RWPE2 (cell line): ENCODE results near the gene RAI1.

Source experiments
- ATAC-seq: fragments of 200-7000 bp; cut with Tn5 transposase; 3 replicates; pipeline ENCODE4 v1.9.1; 2021; ENCODE audit warnings: low read depth
- DNase-seq: peaks from one replicate; pipeline ENCODE4 v3.0.0-alpha.2; 2020; ENCODE audit warnings: low spot score
- H3K27ac ChIP-seq: fragments of 450-650 bp; 2 replicates; pipeline ENCODE4 v1.5.1; 2017; ENCODE audit warnings: mild to moderate bottlenecking; ENCODE audit not compliant: poor library complexity, severe bottlenecking
- H3K27me3 ChIP-seq: fragments of 250-450 bp; sonication (Bioruptor Pico); 2 replicates; pipeline ENCODE4 v1.5.1; 2021; ENCODE audit warnings: mild to moderate bottlenecking, moderate library complexity; ENCODE audit not compliant: insufficient read depth, poor library complexity, severe bottlenecking
- H3K36me3 ChIP-seq: fragments of 250-450 bp; sonication (Bioruptor Pico); 2 replicates; pipeline ENCODE4 v1.5.1; 2020; ENCODE audit warnings: low read depth, mild to moderate bottlenecking, moderate library complexity
- H3K4me1 ChIP-seq: fragments of 250-450 bp; sonication (Bioruptor Pico); 2 replicates; pipeline ENCODE4 v1.5.1; 2021; ENCODE audit warnings: mild to moderate bottlenecking, moderate library complexity; ENCODE audit not compliant: insufficient read depth, poor library complexity, severe bottlenecking
- H3K4me3 ChIP-seq: fragments of 250-450 bp; sonication (Bioruptor Pico); 2 replicates; pipeline ENCODE4 v1.5.1; 2021; ENCODE audit warnings: mild to moderate bottlenecking, moderate library complexity; ENCODE audit not compliant: severe bottlenecking
- H3K9me3 ChIP-seq: fragments of 250-450 bp; sonication (Bioruptor Pico); 2 replicates; pipeline ENCODE4 v1.5.1; 2021; ENCODE audit warnings: mild to moderate bottlenecking, moderate library complexity; ENCODE audit not compliant: severe bottlenecking
- TF ChIP-seq, protein P1 (sequence below): fragments of 450-650 bp; IDR thresholded peaks from one replicate; pipeline ENCODE4 v1.5.1; 2017; ENCODE audit warnings: mild to moderate bottlenecking, moderate library complexity; ENCODE audit not compliant: poor library complexity, severe bottlenecking

Gene RAI1

GRCh38 chr17:17789828-17790636 lies 108.8 kb downstream of the RAI1 start:
- ATAC-seq = no peak
- Histone ChIP-seq H3K36me3 (peaks cover 22% of the 10 kb centered on the region), H3K27me3 (no peaks in the 10 kb centered on the region), H3K27ac (no peak overlapping the region), H3K9me3 (no peaks in the 10 kb centered on the region), H3K4me1 (no peaks in the 10 kb centered on the region), H3K4me3 (no peak overlapping the region)
- DNase-seq = no peak
- TF ChIP-seq, protein P1, sequence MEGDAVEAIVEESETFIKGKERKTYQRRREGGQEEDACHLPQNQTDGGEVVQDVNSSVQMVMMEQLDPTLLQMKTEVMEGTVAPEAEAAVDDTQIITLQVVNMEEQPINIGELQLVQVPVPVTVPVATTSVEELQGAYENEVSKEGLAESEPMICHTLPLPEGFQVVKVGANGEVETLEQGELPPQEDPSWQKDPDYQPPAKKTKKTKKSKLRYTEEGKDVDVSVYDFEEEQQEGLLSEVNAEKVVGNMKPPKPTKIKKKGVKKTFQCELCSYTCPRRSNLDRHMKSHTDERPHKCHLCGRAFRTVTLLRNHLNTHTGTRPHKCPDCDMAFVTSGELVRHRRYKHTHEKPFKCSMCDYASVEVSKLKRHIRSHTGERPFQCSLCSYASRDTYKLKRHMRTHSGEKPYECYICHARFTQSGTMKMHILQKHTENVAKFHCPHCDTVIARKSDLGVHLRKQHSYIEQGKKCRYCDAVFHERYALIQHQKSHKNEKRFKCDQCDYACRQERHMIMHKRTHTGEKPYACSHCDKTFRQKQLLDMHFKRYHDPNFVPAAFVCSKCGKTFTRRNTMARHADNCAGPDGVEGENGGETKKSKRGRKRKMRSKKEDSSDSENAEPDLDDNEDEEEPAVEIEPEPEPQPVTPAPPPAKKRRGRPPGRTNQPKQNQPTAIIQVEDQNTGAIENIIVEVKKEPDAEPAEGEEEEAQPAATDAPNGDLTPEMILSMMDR = no peak

DNA sequence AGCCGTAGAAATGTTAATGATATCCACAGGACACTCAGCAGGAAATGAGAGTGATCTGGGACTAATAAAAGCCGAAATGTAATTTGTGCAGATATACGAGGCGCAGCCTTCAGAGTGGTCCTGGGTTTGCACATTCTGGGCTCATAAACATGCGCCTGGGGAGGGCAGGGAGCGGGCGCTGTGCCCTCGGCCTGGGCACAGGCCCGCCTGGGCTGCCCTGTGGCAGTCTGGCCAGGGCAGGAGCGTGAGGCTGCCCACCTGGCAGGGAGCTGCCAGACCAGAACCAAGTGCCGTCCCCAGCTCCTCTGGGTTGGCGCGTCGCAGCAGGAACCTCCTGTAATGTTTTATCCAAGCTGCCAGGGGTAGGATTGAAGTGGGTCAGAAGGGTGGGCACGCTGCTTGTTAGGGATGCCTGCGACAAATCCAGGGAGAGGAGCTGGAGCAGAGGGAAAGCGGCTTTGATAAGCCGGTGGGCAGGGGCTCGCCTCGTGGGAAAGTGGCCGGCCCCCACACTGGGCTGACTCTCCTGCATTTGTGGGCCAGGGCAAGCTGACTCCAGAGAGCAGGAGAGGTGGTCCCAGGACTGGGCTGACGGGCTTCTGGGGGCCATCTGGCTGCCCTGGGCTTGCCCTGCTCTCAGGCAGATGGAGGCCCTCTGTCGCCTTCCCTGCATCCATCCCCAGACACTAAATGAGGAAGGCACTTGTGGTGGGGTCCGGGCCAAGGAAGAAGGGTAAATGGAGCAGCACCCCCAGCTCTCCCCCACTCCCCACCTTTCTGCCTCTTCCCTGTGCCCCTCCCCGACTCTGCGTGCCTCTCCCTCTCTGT lies 109.6 kb downstream of the RAI1 start:
- TF ChIP-seq, protein P1 = no peak
- no peak overlapping the region for H3K27ac ChIP-seq
- H3K27me3 ChIP-seq = no peaks in the 10 kb centered on the region
- H3K9me3 ChIP-seq = no peaks in the 10 kb centered on the region
- no peak overlapping the region for H3K4me3 ChIP-seq
- ATAC-seq = no peak
- H3K4me1 ChIP-seq = no peaks in the 10 kb centered on the region
- DNase-seq = no peak
- peaks cover 26% of the 10 kb centered on the region for H3K36me3 ChIP-seq

GRCh38 chr17:17792037-17792550 lies 110.8 kb downstream of the RAI1 start:
- ATAC-seq (no peak), DNase-seq (no peak)
- TF ChIP-seq, protein P1 = no peak
- Histone ChIP-seq H3K4me1 (no peaks in the 10 kb centered on the region), H3K27me3 (no peaks in the 10 kb centered on the region), H3K9me3 (no peaks in the 10 kb centered on the region), H3K4me3 (no peak overlapping the region), H3K36me3 (peaks cover 35% of the 10 kb centered on the region), H3K27ac (no peak overlapping the region)

- no peaks in the 10 kb centered on the region for H3K9me3 ChIP-seq
- H3K27me3 ChIP-seq = no peaks in the 10 kb centered on the region
- H3K36me3 ChIP-seq = peaks cover 42% of the 10 kb centered on the region
- no peak overlapping the region for H3K4me3 ChIP-seq
- no peak overlapping the region for H3K27ac ChIP-seq
- TF ChIP-seq, protein P1 = no peak
- no peaks in the 10 kb centered on the region for H3K4me1 ChIP-seq
- DNase-seq (no peak), ATAC-seq (peak; percentile 19; the same call in 2 of the 3 replicates)
These were observed 111.5 kb downstream of the RAI1 start for GRCh38 chr17:17792551-17793377.
